ENCODE data around the gene STAG3. TPM values are rescaled to one million over a fixed set of nuclear protein-coding genes. Genes with fewer than 3 reads are reported as not detected.

The STAG3 gene
- total and polyA plus RNA-seq, 9 of the 15 experiments (the other 6 are each of a cell fraction or from before 2014, with no cell fraction given) = 0.54 to 2.5 (median 1.7) TPM

DNA sequence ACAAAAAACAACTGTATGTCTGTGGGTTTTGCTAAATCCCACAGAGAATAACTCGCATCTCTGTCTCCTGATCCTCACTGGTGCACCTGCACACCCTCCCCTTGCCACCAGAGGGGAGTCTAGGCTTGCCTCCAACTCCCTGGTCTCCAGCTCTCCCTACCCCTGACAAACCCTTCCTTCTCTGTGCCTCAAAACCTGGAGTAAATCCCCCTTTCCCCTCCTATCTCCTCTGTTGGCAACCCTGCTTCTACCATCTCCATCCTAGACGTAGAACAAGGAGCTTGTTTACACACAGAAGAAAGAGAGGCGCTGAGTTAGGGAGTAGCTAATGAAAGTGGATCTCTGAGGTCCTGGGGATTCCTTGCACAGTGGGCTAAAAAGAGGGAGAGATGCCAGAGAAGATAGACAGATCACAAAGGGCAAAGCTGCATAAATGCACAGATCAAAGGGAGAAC lies 45.0 kb upstream of the STAG3 start (continued):
- TF ChIP-seq ZNF395 (CRISPR knock-in tag; IDR thresholded peaks at IDR 0.05) (no peak), ZNF384 (IDR thresholded peaks at IDR 0.05; ENCODE audit: low read depth, low read length) (0 out of 2 replicates have a peak, but pooled peaks have one; percentile 16), NUFIP1 (IDR thresholded peaks at IDR 0.05; ENCODE audit: partially characterized antibody) (no peak), NR3C1 (CRISPR knock-in tag; IDR thresholded peaks at IDR 0.05) (no peak), CC2D1A (IDR thresholded peaks at IDR 0.05) (peak; percentile 98), ZBTB8A (IDR thresholded peaks at IDR 0.05; ENCODE audit: partially characterized antibody) (no peak), IFI16 (CRISPR knock-in tag; IDR thresholded peaks at IDR 0.05) (0 out of 2 replicates have a peak, but pooled peaks have one; percentile 43), GTF2E2 (tag; IDR thresholded peaks at IDR 0.05) (no peak), CEBPG (CRISPR knock-in tag; IDR thresholded peaks at IDR 0.05) (no peak), CEBPG (tag; conservative IDR thresholded peaks at IDR 0.05 in 1 of 2, IDR thresholded peaks at IDR 0.05 in 1 of 2) (no peak), NFATC3 (IDR thresholded peaks at IDR 0.05) (0 out of 2 replicates have a peak, but pooled peaks have one; percentile 40), BHLHE40 (IDR thresholded peaks at IDR 0.05; ENCODE audit: low read length) (0 out of 2 replicates have a peak, but pooled peaks have one; percentile 29), ZNF197 (CRISPR knock-in tag; IDR thresholded peaks at IDR 0.05; ENCODE audit: low read depth) (no peak), MAFF (IDR thresholded peaks at IDR 0.05; ENCODE audit: low read length) (no peak), ZNF316 (IDR thresholded peaks at IDR 0.05) (no peak), RCOR1 (IDR thresholded peaks at IDR 0.05; ENCODE audit: borderline replicate concordance in 1 of 2, low read depth in 2 of 2, low read length in 2 of 2) (0 out of 4 replicates have a peak, but pooled peaks of 1 of the 2 experiments have one; percentile 36), NFIX (CRISPR knock-in tag; IDR thresholded peaks at IDR 0.05; ENCODE audit: low read depth) (no peak), PHB2 (IDR thresholded peaks at IDR 0.05; ENCODE audit: low read depth) (no peak; the same call in 1 of the 2 replicates), CREBBP (IDR thresholded peaks at IDR 0.05; ENCODE audit: low read depth, low read length) (no peak), STAT6 (CRISPR knock-in tag; IDR thresholded peaks at IDR 0.05) (no peak), ZNF143 (CRISPR knock-in tag; IDR thresholded peaks at IDR 0.05) (no peak), SRSF3 (IDR thresholded peaks at IDR 0.05; ENCODE audit: insufficient read depth, low read length) (no peak), JUND (IDR thresholded peaks at IDR 0.05; ENCODE audit: borderline replicate concordance, low read depth, low read length) (peak; percentile 59; the same call in 1 of the 2 replicates), JUND (tag; IDR thresholded peaks at IDR 0.05; ENCODE audit: borderline replicate concordance, low read depth, low read length) (no peak; the same call in 2 of the 3 replicates), ZNF764 (CRISPR knock-in tag; IDR thresholded peaks at IDR 0.05; ENCODE audit: low read depth) (0 out of 2 replicates have a peak, but pooled peaks have one; percentile 50), LCOR (CRISPR knock-in tag; IDR thresholded peaks at IDR 0.05) (no peak), POLR3A (IDR thresholded peaks at IDR 0.05; ENCODE audit: borderline replicate concordance, extremely low read depth, insufficient read depth, insufficient read length) (no peak)

Data from K562 (cell line).